Liver (tissue), 9 donors: ENCODE data around the gene DCUN1D2. TPM values are rescaled to one million over a fixed set of nuclear protein-coding genes. Genes with fewer than 3 reads are reported as not detected.

ENCODE experiments used
- DNase-seq: peaks from one replicate; pipeline ENCODE4 v3.0.0-alpha.2; 2017; ENCODE audit warnings: low spot score
- H3K27ac ChIP-seq, 2 donors: one replicate each; pipeline ENCODE4 v1.7.0; 2013; ENCODE audit warnings: inconsistent platforms in 2 of 2, low read length in 2 of 2, control low read depth in 1 of 2, low read depth in 1 of 2, mild to moderate bottlenecking in 1 of 2
- H3K27me3 ChIP-seq, 4 donors: one replicate each; pipeline versions ENCODE4 v1.6.1 to v1.7.0; 2013; ENCODE audit warnings: low read length in 3 of 4, inconsistent platforms in 1 of 4, mild to moderate bottlenecking in 1 of 4, moderate library complexity in 1 of 4; ENCODE audit not compliant: control insufficient read depth in 4 of 4, insufficient read depth in 4 of 4
- H3K36me3 ChIP-seq, 4 donors: one replicate each; pipeline versions ENCODE4 v1.6.1 to v1.7.0; 2013; ENCODE audit warnings: low read length in 3 of 4, mild to moderate bottlenecking in 3 of 4, low read depth in 1 of 4, moderate library complexity in 1 of 4; ENCODE audit not compliant: control insufficient read depth in 4 of 4, insufficient read depth in 3 of 4
- H3K4me1 ChIP-seq, 4 donors: one replicate each; pipeline versions ENCODE4 v1.6.1 to v1.7.0; 2013; ENCODE audit warnings: low read length in 3 of 4, mild to moderate bottlenecking in 3 of 4, moderate library complexity in 1 of 4; ENCODE audit not compliant: control insufficient read depth in 4 of 4, insufficient read depth in 4 of 4
- H3K4me3 ChIP-seq, 3 donors: one replicate each; pipeline versions ENCODE4 v1.6.1 to v1.7.0; 2013; ENCODE audit warnings: low read length in 3 of 3, control low read depth in 1 of 3, low read depth in 1 of 3, mild to moderate bottlenecking in 1 of 3
- H3K9ac ChIP-seq, 2 donors: one replicate each; pipeline ENCODE4 v1.7.0; 2013; ENCODE audit warnings: low read length in 2 of 2, mild to moderate bottlenecking in 2 of 2, moderate library complexity in 2 of 2, control low read depth in 1 of 2, low read depth in 1 of 2
- H3K9me3 ChIP-seq, 4 donors: one replicate each; pipeline versions ENCODE4 v1.6.1 to v1.7.0; 2013; ENCODE audit warnings: low read length in 3 of 4; ENCODE audit not compliant: control insufficient read depth in 4 of 4
- ATF3 ChIP-seq: IDR thresholded peaks from 2 replicates; pipeline ENCODE4 v1.6.1; 2016; ENCODE audit warnings: antibody characterized with exemption
- CTCF ChIP-seq: fragments of 150-350 bp; IDR thresholded peaks from 2 replicates; pipeline ENCODE4 v1.5.1; 2017; ENCODE audit warnings: improper control_type of control experiment, low read depth, low read length; ENCODE audit not compliant: missing input control
- EGR1 ChIP-seq, 2 donors: IDR thresholded peaks; 2 replicates each; pipeline ENCODE4 v1.6.1; 2016 to 2018; ENCODE audit warnings: antibody characterized with exemption in 2 of 2, low read depth in 2 of 2
- FOXA1 ChIP-seq: IDR thresholded peaks from 2 replicates; pipeline ENCODE4 v1.6.1; 2016; ENCODE audit warnings: antibody characterized with exemption
- FOXA2 ChIP-seq: IDR thresholded peaks from 2 replicates; pipeline ENCODE4 v1.6.1; 2016; ENCODE audit warnings: antibody characterized with exemption
- HNF4G ChIP-seq: IDR thresholded peaks from 2 replicates; pipeline ENCODE4 v1.6.1; 2016; ENCODE audit warnings: antibody characterized with exemption
- JUND ChIP-seq, 2 donors: IDR thresholded peaks; 2 replicates each; pipeline ENCODE4 v1.6.1; 2016; ENCODE audit warnings: antibody characterized with exemption in 2 of 2
- MAX ChIP-seq: IDR thresholded peaks from 2 replicates; pipeline ENCODE4 v1.6.1; 2016; ENCODE audit warnings: antibody characterized with exemption
- NR2F2 ChIP-seq: IDR thresholded peaks from 2 replicates; pipeline ENCODE4 v1.6.1; 2016; ENCODE audit warnings: antibody characterized with exemption
- RAD21 ChIP-seq, 2 donors: IDR thresholded peaks; 2 replicates each; pipeline ENCODE4 v1.6.1; 2016; ENCODE audit warnings: antibody characterized with exemption in 2 of 2, mild to moderate bottlenecking in 2 of 2
- REST ChIP-seq: IDR thresholded peaks from 2 replicates; pipeline ENCODE4 v1.6.1; 2016; ENCODE audit warnings: antibody characterized with exemption, mild to moderate bottlenecking
- RXRA ChIP-seq, 2 donors: IDR thresholded peaks; 2 replicates each; pipeline ENCODE4 v1.6.1; 2017 to 2018; ENCODE audit warnings: antibody characterized with exemption in 2 of 2, mild to moderate bottlenecking in 1 of 2
- SP1 ChIP-seq: IDR thresholded peaks from 2 replicates; pipeline ENCODE4 v1.6.1; 2018; ENCODE audit warnings: antibody characterized with exemption, mild to moderate bottlenecking
- TAF1 ChIP-seq: conservative IDR thresholded peaks from 2 replicates; pipeline ENCODE4 v1.6.1; 2016; ENCODE audit warnings: antibody characterized with exemption, mild to moderate bottlenecking
- YY1 ChIP-seq: IDR thresholded peaks from 2 replicates; pipeline ENCODE4 v1.6.1; 2016; ENCODE audit warnings: antibody characterized with exemption, mild to moderate bottlenecking
- ZBTB33 ChIP-seq: IDR thresholded peaks from 2 replicates; pipeline ENCODE4 v1.6.1; 2016; ENCODE audit warnings: antibody characterized with exemption
- WGBS: extraction: QIAGEN DNeasy Blood & Tissue Kit; methylation state at CpG from one replicate; pipeline ENCODE4 v1.1.7; 2013; 5-methylcytosine and 5-hydroxymethylcytosine counted together
- polyA plus RNA-seq, 2 donors: library from polyadenylated mRNA; stranded (reverse) in 1 of 2; unstranded in 1 of 2; fragments of 200-250 nt in 1 of 2; fragments of >200 nt in 1 of 2; fragmentation: Nextera tagmentation in 1 of 2; extraction: Ambion mirVana in 1 of 2; gene quantifications; one replicate each; pipeline versions ENCODE4 v1.2.1 to v1.2.3, GENCODE V29; 2013 to 2015
- total RNA-seq, 2 donors: library from RNA; depleted of rRNA; stranded (reverse); fragments of >200 nt; gene quantifications; one replicate each; pipeline ENCODE4 v1.2.3, GENCODE V29; 2014
- donor health status: healthy.
- donor health status: healthy.
- donor health status: healthy.
- donor health status: healthy.
- donor health status: healthy.

The DCUN1D2 gene
- total and polyA plus RNA-seq, 4 donors: 4.0 to 13.1 (median 5.5) TPM

GRCh38 chr13:113445791-113446487 lies 44.6 kb downstream of the DCUN1D2 start (continued):
- TF ChIP-seq TAF1: no peak

GRCh38 chr13:113443991-113444390 lies 46.5 kb downstream of the DCUN1D2 start:
- 99% methylated on average over 15 of the region's 15 CpGs for whole genome bisulfite sequencing
- Histone ChIP-seq H3K27ac (no peak overlapping the region), H3K9me3 (no peaks in the 10 kb centered on the region), H3K27me3 (no peaks in the 10 kb centered on the region), H3K36me3 (peaks cover 0 to 5% (median 0%) of the 10 kb centered on the region in 4 donors), H3K9ac (no peak overlapping the region), H3K4me3 (no peak overlapping the region), H3K4me1 (peaks cover 0 to 3% (median 1%) of the 10 kb centered on the region in 4 donors)
- TF ChIP-seq NR2F2 (no peak), CTCF (no peak), ZBTB33 (no peak), ATF3 (no peak), SP1 (no peak), YY1 (no peak), JUND (IDR thresholded peaks at IDR 0.05) (no peak), FOXA1 (no peak), MAX (no peak), RXRA (IDR thresholded peaks at IDR 0.05) (no peak), REST (no peak)
- DNase-seq: no peak

- Histone ChIP-seq H3K27me3 (no peaks in the 10 kb centered on the region), H3K4me1 (no peaks in the 10 kb centered on the region), H3K9ac (no peak overlapping the region), H3K36me3 (peaks cover 0 to 5% (median 0%) of the 10 kb centered on the region in 4 donors), H3K27ac (no peak overlapping the region), H3K9me3 (no peaks in the 10 kb centered on the region), H3K4me3 (no peak overlapping the region)
- 90% methylated on average over 1 of the region's 1 CpG for WGBS
- no peak for DNase-seq
- no peak for TF ChIP-seq CTCF
- TF ChIP-seq HNF4G: no peak
- TF ChIP-seq REST: no peak
- no peak for TF ChIP-seq FOXA2
- TF ChIP-seq EGR1 (IDR thresholded peaks at IDR 0.05; ENCODE audit: low read depth in 2 of 2): no peak
- TF ChIP-seq JUND (IDR thresholded peaks at IDR 0.05): no peak
- TF ChIP-seq ATF3: no peak
- no peak for TF ChIP-seq RAD21 (IDR thresholded peaks at IDR 0.05)
- no peak for TF ChIP-seq FOXA1
- no peak for TF ChIP-seq NR2F2
Measured at GRCh38 chr13:113442985-113443362, 47.5 kb downstream of the DCUN1D2 start.
